Mesenchymal stem cell (in vitro differentiated cells and primary cell): ENCODE results near the gene UGT1A9.
A peak's percentile ranks its signal among the peaks of the same experiment; 100 is the strongest.

Experiments used
- DNase-seq: peaks from one replicate; pipeline ENCODE4 v3.0.0-alpha.2; 2013
- H2AFZ ChIP-seq: one replicate; pipeline ENCODE4 v1.6.1; 2013; ENCODE audit warnings: low read depth, mild to moderate bottlenecking, control low read depth, inconsistent platforms, low read length, moderate library complexity
- H2AK5ac ChIP-seq: 2 replicates; pipeline ENCODE4 v1.6.1; 2013; ENCODE audit warnings: low read length, moderate library complexity, mild to moderate bottlenecking, inconsistent platforms; ENCODE audit not compliant: severe bottlenecking
- H2BK120ac ChIP-seq: one replicate; pipeline ENCODE4 v1.6.1; 2013; ENCODE audit warnings: low read depth, mild to moderate bottlenecking, inconsistent platforms, low read length, moderate library complexity
- H2BK12ac ChIP-seq, 2 experiments: one replicate each; pipeline ENCODE4 v1.6.1; 2013; ENCODE audit warnings: inconsistent platforms in 2 of 2, low read length in 2 of 2, mild to moderate bottlenecking in 2 of 2, moderate library complexity in 2 of 2, control low read depth in 1 of 2
- H2BK15ac ChIP-seq: one replicate; pipeline ENCODE4 v1.6.1; 2013; ENCODE audit warnings: mild to moderate bottlenecking, low read depth, inconsistent platforms; ENCODE audit not compliant: poor library complexity, severe bottlenecking
- H2BK5ac ChIP-seq: 2 replicates; pipeline ENCODE4 v1.6.1; 2013; ENCODE audit warnings: low read depth, mild to moderate bottlenecking, low read length, control low read depth, inconsistent platforms; ENCODE audit not compliant: poor library complexity, severe bottlenecking
- H3K14ac ChIP-seq, 2 experiments: one replicate each; pipeline ENCODE4 v1.6.1; 2013; ENCODE audit warnings: inconsistent platforms in 2 of 2, low read length in 2 of 2, control low read depth in 1 of 2, mild to moderate bottlenecking in 1 of 2, moderate library complexity in 1 of 2
- H3K18ac ChIP-seq, 2 experiments: one replicate each; pipeline ENCODE4 v1.6.1; 2013; ENCODE audit warnings: inconsistent platforms in 2 of 2, low read length in 2 of 2, control low read depth in 1 of 2, low read depth in 1 of 2, mild to moderate bottlenecking in 1 of 2
- H3K23ac ChIP-seq, 2 experiments: one replicate each; pipeline ENCODE4 v1.6.1; 2013; ENCODE audit warnings: inconsistent platforms in 2 of 2, low read length in 2 of 2, mild to moderate bottlenecking in 2 of 2, moderate library complexity in 2 of 2, control low read depth in 1 of 2
- H3K27ac ChIP-seq: 2 replicates; pipeline ENCODE4 v1.5.1; 2013; ENCODE audit warnings: mild to moderate bottlenecking, moderate library complexity, low read length, control low read depth, inconsistent platforms; ENCODE audit not compliant: poor library complexity, severe bottlenecking
- H3K27me3 ChIP-seq, 2 experiments: 2 replicates each; pipeline versions ENCODE4 v1.6.1 to v1.7.0; 2013; ENCODE audit warnings: low read length in 2 of 2, mild to moderate bottlenecking in 2 of 2, moderate library complexity in 2 of 2, control low read depth in 1 of 2, inconsistent platforms in 1 of 2; ENCODE audit not compliant: control insufficient read depth in 1 of 2, insufficient read depth in 1 of 2
- H3K36me3 ChIP-seq, 2 experiments: 2 replicates each; pipeline versions ENCODE4 v1.6.1 to v1.7.0; 2013; ENCODE audit warnings: low read length in 2 of 2, control low read depth in 1 of 2, inconsistent platforms in 1 of 2, low read depth in 1 of 2, mild to moderate bottlenecking in 1 of 2; ENCODE audit not compliant: insufficient read depth in 2 of 2, control insufficient read depth in 1 of 2
- H3K4ac ChIP-seq, 2 experiments: one replicate each; pipeline ENCODE4 v1.6.1; 2013; ENCODE audit warnings: inconsistent platforms in 2 of 2, low read length in 2 of 2, mild to moderate bottlenecking in 2 of 2, moderate library complexity in 2 of 2, control low read depth in 1 of 2, low read depth in 1 of 2
- H3K4me1 ChIP-seq: 2 replicates; pipeline ENCODE4 v1.6.1; 2013; ENCODE audit warnings: low read depth, low read length, control low read depth; ENCODE audit not compliant: control insufficient read depth, insufficient read depth
- H3K4me2 ChIP-seq: 2 replicates; pipeline ENCODE4 v1.6.1; 2013; ENCODE audit warnings: low read length, mild to moderate bottlenecking, inconsistent platforms; ENCODE audit not compliant: poor library complexity, severe bottlenecking
- H3K4me3 ChIP-seq, 2 experiments: 2 replicates each; pipeline versions ENCODE4 v1.5.1 to v1.7.0; 2013; ENCODE audit warnings: low read length in 2 of 2, mild to moderate bottlenecking in 2 of 2, control low read depth in 1 of 2, low read depth in 1 of 2; ENCODE audit not compliant: insufficient read depth in 1 of 2
- H3K79me1 ChIP-seq: replicated peaks from 2 replicates; pipeline ENCODE4 v1.6.1; 2013; ENCODE audit warnings: mild to moderate bottlenecking, control low read depth, low read length, inconsistent platforms; ENCODE audit not compliant: poor library complexity, severe bottlenecking
- H3K9ac ChIP-seq: 2 replicates; pipeline ENCODE4 v1.7.0; 2013; ENCODE audit warnings: mild to moderate bottlenecking, low read length, moderate library complexity
- H3K9me3 ChIP-seq: 2 replicates; pipeline ENCODE4 v1.7.0; 2013; ENCODE audit warnings: mild to moderate bottlenecking, low read length; ENCODE audit not compliant: control insufficient read depth
- H4K8ac ChIP-seq: one replicate; pipeline ENCODE4 v1.6.1; 2013; ENCODE audit warnings: inconsistent platforms, mild to moderate bottlenecking, low read length, moderate library complexity
- H4K91ac ChIP-seq: one replicate; pipeline ENCODE4 v1.6.1; 2013; ENCODE audit warnings: mild to moderate bottlenecking, low read length, inconsistent platforms
- WGBS: methylation state at CpG from one replicate; pipeline ENCODE4 v1.1.7; 2013; ENCODE audit warnings: mixed read lengths; 5-methylcytosine and 5-hydroxymethylcytosine counted together

Gene UGT1A9

DNA sequence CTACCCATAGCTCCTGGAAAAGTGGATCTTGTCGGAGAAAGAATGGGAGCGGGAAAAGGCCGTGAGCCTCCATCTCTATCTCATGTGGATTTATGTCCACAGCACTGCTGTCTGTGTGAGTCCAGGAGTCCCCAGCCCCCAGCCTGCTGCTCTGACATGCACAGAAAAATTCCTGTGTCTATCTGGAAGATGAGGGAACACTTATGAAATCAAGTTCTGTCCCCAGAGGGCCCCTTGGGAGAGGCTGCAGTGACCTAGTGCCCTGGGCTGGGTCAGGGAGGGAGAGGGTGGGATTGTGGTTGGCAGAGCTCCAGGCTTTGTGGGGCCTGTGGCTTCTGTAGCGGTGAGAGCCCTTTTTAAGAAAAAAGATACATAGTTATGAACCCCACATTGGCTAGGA, 145.1 kb downstream of the UGT1A9 start:
- peaks cover 12 to 39% of the 10 kb centered on the region in 2 experiments for H3K27me3 ChIP-seq
- no peaks in the 10 kb centered on the region for H3K9me3 ChIP-seq
- no peak overlapping the region for H2BK15ac ChIP-seq
- H4K8ac ChIP-seq: no peak overlapping the region
- DNase-seq: no peak
- H2BK120ac ChIP-seq: no peak overlapping the region
- 88% methylated on average over 3 of the region's 4 CpGs for WGBS
- peaks cover 4% of the 10 kb centered on the region for H3K4me1 ChIP-seq
- H3K4me3 ChIP-seq: no peak overlapping the region
- peaks cover 0 to under 1% of the 10 kb centered on the region in 2 experiments for H3K36me3 ChIP-seq
- H3K23ac ChIP-seq: no peak overlapping the region
- H3K27ac ChIP-seq: no peak overlapping the region
- H3K4ac ChIP-seq: no peak overlapping the region
- H2BK12ac ChIP-seq: no peak overlapping the region
- no peak overlapping the region for H3K9ac ChIP-seq
- no peak overlapping the region for H2AK5ac ChIP-seq
- H3K4me2 ChIP-seq: no peak overlapping the region
- H2AFZ ChIP-seq: no peak overlapping the region
- no peak overlapping the region for H2BK5ac ChIP-seq
- H3K79me1 ChIP-seq: no peaks in the 10 kb centered on the region
- no peak overlapping the region for H3K14ac ChIP-seq
- H4K91ac ChIP-seq: no peak overlapping the region
- H3K18ac ChIP-seq: no peak overlapping the region

DNA sequence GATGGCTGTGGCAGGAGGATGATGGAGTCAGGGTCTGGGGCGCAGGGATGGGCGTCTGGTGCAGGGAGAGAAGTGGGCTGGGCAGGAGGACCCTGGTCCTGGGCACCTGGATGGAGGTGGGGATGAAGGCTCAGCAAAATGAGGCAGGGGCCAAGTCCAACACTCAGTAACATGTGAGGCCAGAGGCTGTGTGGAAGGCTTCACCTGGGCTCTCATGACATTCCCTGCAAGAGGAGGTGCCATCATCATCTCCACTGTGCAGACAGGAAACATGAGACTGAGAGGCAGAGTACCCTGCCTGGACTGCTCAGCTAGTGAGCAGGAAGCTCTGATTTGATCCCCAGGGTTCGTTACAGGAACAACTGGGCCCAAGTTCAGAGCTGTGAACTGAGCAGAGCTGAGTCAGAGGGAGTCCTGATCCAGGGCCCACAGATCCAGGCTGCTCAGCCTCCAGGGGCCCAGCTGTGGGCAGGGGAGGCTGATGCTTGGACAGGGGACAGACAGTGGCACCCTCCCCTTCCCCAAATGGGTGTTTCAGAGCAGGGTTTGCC, 145.7 kb downstream of the UGT1A9 start:
- H2BK15ac ChIP-seq: no peak overlapping the region
- no peak for DNase-seq
- H2BK12ac ChIP-seq: no peak overlapping the region
- H3K18ac ChIP-seq: no peak overlapping the region
- H3K23ac ChIP-seq: no peak overlapping the region
- no peak overlapping the region for H4K8ac ChIP-seq
- no peak overlapping the region for H3K4me2 ChIP-seq
- no peaks in the 10 kb centered on the region for H3K79me1 ChIP-seq
- H4K91ac ChIP-seq: no peak overlapping the region
- no peak overlapping the region for H2AFZ ChIP-seq
- H3K9me3 ChIP-seq: no peaks in the 10 kb centered on the region
- H3K4me3 ChIP-seq: peak overlapping the region in 1 of 2 experiments; percentile 23
- 74% methylated on average over 3 of the region's 3 CpGs for WGBS
- no peak overlapping the region for H3K27ac ChIP-seq
- no peak overlapping the region for H2AK5ac ChIP-seq
- H3K4ac ChIP-seq: no peak overlapping the region
- no peak overlapping the region for H3K14ac ChIP-seq
- H3K27me3 ChIP-seq: peaks cover 15 to 41% of the 10 kb centered on the region in 2 experiments
- no peak overlapping the region for H2BK120ac ChIP-seq
- H2BK5ac ChIP-seq: no peak overlapping the region
- H3K9ac ChIP-seq: no peak overlapping the region
- H3K36me3 ChIP-seq: no peaks in the 10 kb centered on the region
- peaks cover 4% of the 10 kb centered on the region for H3K4me1 ChIP-seq

DNA sequence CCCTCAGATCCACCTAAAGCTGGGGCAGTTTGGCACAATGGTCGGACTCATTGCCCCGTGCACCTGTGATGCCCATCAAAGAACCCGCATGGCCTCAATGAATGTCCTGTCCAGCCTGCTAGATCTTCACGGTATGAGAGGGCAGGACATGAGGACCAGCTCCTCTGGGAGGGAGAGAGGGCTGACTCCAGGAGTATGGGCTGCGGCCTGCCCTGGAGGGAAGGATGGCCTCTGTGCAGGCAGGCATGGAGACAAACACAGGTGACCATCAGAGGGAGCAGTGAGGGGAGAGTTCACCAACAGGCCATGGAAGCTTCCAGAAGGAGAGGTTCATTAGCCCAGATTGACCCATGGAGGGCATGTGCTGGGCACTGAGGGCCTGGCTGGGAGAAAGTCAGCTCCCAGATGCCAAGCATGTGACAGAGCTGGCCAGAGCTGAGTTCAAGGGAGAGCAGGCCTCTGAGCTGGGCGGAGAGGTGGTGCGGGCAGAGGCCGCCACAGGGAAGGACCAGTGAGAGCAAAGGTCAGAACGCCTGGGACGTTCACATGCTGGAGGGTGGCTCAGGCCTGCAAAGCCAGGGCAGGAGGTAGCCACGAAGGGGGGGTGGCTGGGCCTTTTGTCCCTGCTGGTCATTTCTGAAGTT, 146.4 kb downstream of the UGT1A9 start:
- Histone ChIP-seq H2BK120ac (no peak overlapping the region), H3K36me3 (no peaks in the 10 kb centered on the region), H2BK15ac (no peak overlapping the region), H2AFZ (no peak overlapping the region), H2BK12ac (no peak overlapping the region), H3K9me3 (no peaks in the 10 kb centered on the region), H3K79me1 (no peaks in the 10 kb centered on the region), H2AK5ac (no peak overlapping the region), H3K27ac (no peak overlapping the region), H3K14ac (no peak overlapping the region), H3K4me2 (no peak overlapping the region), H3K23ac (no peak overlapping the region), H3K4me3 (no peak overlapping the region), H3K27me3 (peaks cover 18 to 36% of the 10 kb centered on the region in 2 experiments), H3K9ac (no peak overlapping the region), H3K4me1 (peaks cover 4% of the 10 kb centered on the region), H3K18ac (no peak overlapping the region), H3K4ac (no peak overlapping the region), H4K91ac (no peak overlapping the region), H2BK5ac (no peak overlapping the region), H4K8ac (no peak overlapping the region)
- 94% methylated on average over 11 of the region's 11 CpGs for WGBS
- DNase-seq: no peak

DNA sequence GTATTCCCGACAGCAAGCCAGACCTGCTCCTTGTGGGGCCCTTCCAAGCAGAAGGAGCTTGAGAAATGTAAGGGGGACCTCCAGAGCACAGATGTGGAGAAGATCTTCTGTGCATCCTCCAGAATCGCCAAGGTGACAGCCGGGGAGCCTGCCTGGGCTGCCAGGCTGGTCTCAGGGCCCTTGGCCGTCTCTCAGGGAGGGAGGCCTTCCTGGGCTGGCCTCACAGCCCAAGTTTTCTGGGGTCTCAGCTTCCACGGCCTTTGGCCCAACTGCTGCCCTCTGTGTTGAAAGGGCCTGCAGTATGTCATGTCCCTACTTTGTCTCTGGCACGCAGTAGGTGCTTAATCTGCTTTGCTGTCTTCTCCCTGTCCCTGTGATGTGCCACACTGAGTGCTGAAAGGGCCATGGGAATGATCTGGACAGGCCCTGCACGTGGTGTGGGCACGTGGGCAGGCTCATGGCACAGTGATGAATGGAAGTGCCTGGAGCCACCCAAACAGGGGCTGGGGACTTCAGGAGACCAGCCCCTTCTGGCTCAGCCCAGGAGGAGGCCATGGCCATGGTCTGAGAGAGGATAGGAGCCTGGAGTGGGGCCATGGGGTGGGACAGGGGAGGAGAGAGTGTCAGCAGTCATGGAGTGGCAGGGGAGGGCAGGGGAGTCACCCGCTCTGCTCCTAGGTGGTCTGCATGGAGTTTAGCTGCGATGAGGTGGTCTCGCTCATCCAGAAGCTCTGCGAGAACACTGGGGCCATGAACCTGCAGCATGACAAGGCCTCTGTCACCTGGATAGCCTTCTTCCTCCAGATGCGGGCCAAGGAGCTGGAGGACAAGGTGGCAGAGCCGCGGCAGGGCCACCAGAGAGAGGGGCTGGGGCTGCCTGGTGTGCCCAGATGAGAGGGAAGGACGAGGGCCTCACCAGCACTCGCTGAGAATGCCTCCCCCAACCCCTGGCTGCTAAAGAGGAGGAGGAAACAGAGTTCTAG, 147.2 kb downstream of the UGT1A9 start:
- H3K4me3 ChIP-seq: no peak overlapping the region
- H2BK15ac ChIP-seq: no peak overlapping the region
- no peak overlapping the region for H2BK120ac ChIP-seq
- H3K23ac ChIP-seq: no peak overlapping the region
- no peak overlapping the region for H4K8ac ChIP-seq
- no peak overlapping the region for H3K9ac ChIP-seq
- WGBS: 67% methylated on average over 17 of the region's 17 CpGs
- peaks cover 4% of the 10 kb centered on the region for H3K4me1 ChIP-seq
- no peak overlapping the region for H4K91ac ChIP-seq
- no peak overlapping the region for H3K4me2 ChIP-seq
- H2BK12ac ChIP-seq: no peak overlapping the region
- no peak overlapping the region for H2AFZ ChIP-seq
- H3K79me1 ChIP-seq: no peaks in the 10 kb centered on the region
- H3K36me3 ChIP-seq: no peaks in the 10 kb centered on the region
- H2AK5ac ChIP-seq: no peak overlapping the region
- H3K4ac ChIP-seq: no peak overlapping the region
- no peak overlapping the region for H3K27ac ChIP-seq
- no peak for DNase-seq
- H3K27me3 ChIP-seq: peaks cover 21 to 29% of the 10 kb centered on the region in 2 experiments
- H2BK5ac ChIP-seq: no peak overlapping the region
- no peaks in the 10 kb centered on the region for H3K9me3 ChIP-seq
- H3K18ac ChIP-seq: no peak overlapping the region
- no peak overlapping the region for H3K14ac ChIP-seq
